Prostate gland (tissue), 2 donors: ENCODE data around the gene NAPG.

Experiments used
- CTCF ChIP-seq, 4 experiments: fragments of 200-600 bp in 2 of 4; fragments of 450-650 bp in 2 of 4; sonication (generic) in 2 of 4; IDR thresholded peaks; 1 replicate in 3 of 4; 2 replicates in 1 of 4; pipeline ENCODE4 v1.5.1; 2016 to 2019; ENCODE audit warnings: antibody characterized with exemption in 4 of 4, mild to moderate bottlenecking in 2 of 4, moderate library complexity in 2 of 4
- POLR2A ChIP-seq: fragments of 450-650 bp; IDR thresholded peaks from one replicate; pipeline ENCODE4 v1.6.1; 2016; ENCODE audit warnings: antibody characterized with exemption, mild to moderate bottlenecking

- TF ChIP-seq POLR2A (no peak), CTCF (IDR thresholded peaks at IDR 0.05) (peak; percentile 48 to 87 (median 78))
These were observed 5.6 kb upstream of the NAPG start for GRCh38 chr18:10519999-10520935.
